ENCODE measurements around the gene FAM3B.
"Not testable (repeated sequence)": the region's sequence is repeated elsewhere in the genome, so short reads cannot be mapped to it uniquely, and the experiment has no call there.

FAM3B gene

GRCh38 chr21:41316200-41317062, at the start of gene FAM3B:
Gene FAM3B, plus strand, starts transcription at chr21:41316801. Its CDS starts 79 bp downstream, at chr21:41316880.
- no peak for DNase-seq (ENCODE audit: low read depth, low spot score)
- no peak within 1 kb of the TSS for H3K27ac ChIP-seq

- no peak overlapping the region for H3K27ac ChIP-seq
- no peak for DNase-seq (ENCODE audit: low read depth, low spot score)
These were observed 49.3 kb upstream of the FAM3B start for GRCh38 chr21:41267346-41267745.

GRCh38 chr21:41269535-41269934, 47.1 kb upstream of the FAM3B start:
- no peak for DNase-seq (ENCODE audit: low read depth, low spot score)
- H3K27ac ChIP-seq, result no peak overlapping the region

GRCh38 chr21:41277196-41277595, 39.4 kb upstream of the FAM3B start:
- DNase-seq (ENCODE audit: low read depth, low spot score), result no peak

GRCh38 chr21:41277846-41278245, 38.8 kb upstream of the FAM3B start:
- H3K27ac ChIP-seq, result no peak overlapping the region
- no peak for DNase-seq (ENCODE audit: low read depth, low spot score)

More at GRCh38 chr21:41277196-41277595, 39.4 kb upstream of the FAM3B start:
- H3K27ac ChIP-seq, result no peak overlapping the region

- DNase-seq (ENCODE audit: low read depth, low spot score), result no peak
- H3K27ac ChIP-seq, result no peak overlapping the region
These were observed 36.3 kb upstream of the FAM3B start for GRCh38 chr21:41280115-41280919.

- DNase-seq (ENCODE audit: low read depth, low spot score), result no peak
- no peak overlapping the region for H3K27ac ChIP-seq
These were observed 34.2 kb upstream of the FAM3B start for GRCh38 chr21:41282412-41282811.

- DNase-seq (ENCODE audit: low read depth, low spot score), result peak; percentile 50
These were observed 33.3 kb upstream of the FAM3B start for GRCh38 chr21:41283211-41283818.

GRCh38 chr21:41289431-41289830, 27.2 kb upstream of the FAM3B start:
- no peak overlapping the region for H3K27ac ChIP-seq
- DNase-seq (ENCODE audit: low read depth, low spot score), result no peak

More at GRCh38 chr21:41283211-41283818, 33.3 kb upstream of the FAM3B start:
- no peak overlapping the region for H3K27ac ChIP-seq

GRCh38 chr21:41290106-41290799, 26.3 kb upstream of the FAM3B start:
- H3K27ac ChIP-seq, result no peak overlapping the region
- no peak for DNase-seq (ENCODE audit: low read depth, low spot score)

- H3K27ac ChIP-seq, result no peak overlapping the region
- no peak for DNase-seq (ENCODE audit: low read depth, low spot score)
These were observed 21.9 kb upstream of the FAM3B start for GRCh38 chr21:41294548-41295231.

GRCh38 chr21:41295721-41296254, 20.8 kb upstream of the FAM3B start:
- H3K27ac ChIP-seq, result no peak overlapping the region
- no peak for DNase-seq (ENCODE audit: low read depth, low spot score)

- no peak overlapping the region for H3K27ac ChIP-seq
- no peak for DNase-seq (ENCODE audit: low read depth, low spot score)
These were observed 13.6 kb upstream of the FAM3B start for GRCh38 chr21:41302976-41303375.

- DNase-seq (ENCODE audit: low read depth, low spot score), result no peak
- no peak overlapping the region for H3K27ac ChIP-seq
These were observed 12.4 kb upstream of the FAM3B start for GRCh38 chr21:41304068-41304720.

- no peak overlapping the region for H3K27ac ChIP-seq
- DNase-seq (ENCODE audit: low read depth, low spot score), result no peak
These were observed 9.4 kb upstream of the FAM3B start for GRCh38 chr21:41307219-41307618.

- not testable (repeated sequence) for DNase-seq (ENCODE audit: low read depth, low spot score); H3K27ac ChIP-seq
These were observed 3.1 kb upstream of the FAM3B start for GRCh38 chr21:41313285-41314164.

- no peak for DNase-seq (ENCODE audit: low read depth, low spot score)
- H3K27ac ChIP-seq, result no peak overlapping the region
These were observed 875 bp upstream of the FAM3B start for GRCh38 chr21:41315726-41316125.

- DNase-seq (ENCODE audit: low read depth, low spot score), result no peak
- no peak overlapping the region for H3K27ac ChIP-seq
These were observed 427 bp downstream of the FAM3B start for GRCh38 chr21:41317063-41317392.
